ENCODE results near the gene CCS. TPM values are rescaled to one million over a fixed set of nuclear protein-coding genes. Genes with fewer than 3 reads are reported as not detected.

Gene CCS
- total and polyA plus RNA-seq, 2 donors (not counting 1 experiment from before 2014, with no cell fraction given): 22.5 to 42.4 TPM

- Histone ChIP-seq H4K20me1 (ENCODE audit: control insufficient read depth, extremely low read depth, insufficient read depth, low read length) (no peaks in the 10 kb centered on the region), H3K9ac (ENCODE audit: insufficient read depth, low read length) (no peak overlapping the region), H3K27ac (ENCODE audit: insufficient read depth, low read length) (no peak overlapping the region), H3K79me2 (ENCODE audit: control insufficient read depth, insufficient read depth, low read length) (peaks cover 47% of the 10 kb centered on the region), H3K4me2 (ENCODE audit: extremely low read depth, insufficient read depth, low read length) (no peak overlapping the region), H3K27me3 (ENCODE audit: control insufficient read depth, insufficient read depth, low read length) (no peaks in the 10 kb centered on the region), H3K4me3 (replicated peaks in 1 of 4; ENCODE audit: control extremely low read depth in 1 of 4, insufficient read depth in 1 of 4, low read depth in 3 of 4, low read length in 4 of 4) (no peak overlapping the region), H2AFZ (ENCODE audit: low read length) (no peak overlapping the region), H3K4me1 (ENCODE audit: control insufficient read depth, extremely low read depth, insufficient read depth, low read length) (no peaks in the 10 kb centered on the region), H3K36me3 (ENCODE audit: control insufficient read depth, insufficient read depth, low read length) (peaks cover 15% of the 10 kb centered on the region), H3K9me3 (ENCODE audit: control insufficient read depth, insufficient read depth, low read depth, low read length) (no peaks in the 10 kb centered on the region)
- no peak for TF ChIP-seq EZH2 (IDR thresholded peaks at IDR 0.05; ENCODE audit: low read length, missing control alignments)
- no peak for TF ChIP-seq CTCF (conservative IDR thresholded peaks at IDR 0.05 in 1 of 2, IDR thresholded peaks at IDR 0.05 in 1 of 2; ENCODE audit: low read depth in 1 of 2, low read length in 2 of 2)
- peak in 1 of 2 donors; percentile 47 for DNase-seq (ENCODE audit: low read depth in 2 of 2)
These were observed 58.0 kb downstream of the CCS start for GRCh38 chr11:66651016-66651415.

- no peaks in the 10 kb centered on the region for H4K20me1 ChIP-seq (ENCODE audit: control insufficient read depth, extremely low read depth, insufficient read depth, low read length)
- no peak overlapping the region for H3K9ac ChIP-seq (ENCODE audit: insufficient read depth, low read length)
- H3K4me3 ChIP-seq (replicated peaks in 1 of 4; ENCODE audit: control extremely low read depth in 1 of 4, insufficient read depth in 1 of 4, low read depth in 3 of 4, low read length in 4 of 4): no peak overlapping the region
- DNase-seq (ENCODE audit: low read depth in 2 of 2): no peak
- no peaks in the 10 kb centered on the region for H3K27me3 ChIP-seq (ENCODE audit: control insufficient read depth, insufficient read depth, low read length)
- no peaks in the 10 kb centered on the region for H3K4me1 ChIP-seq (ENCODE audit: control insufficient read depth, extremely low read depth, insufficient read depth, low read length)
- H3K79me2 ChIP-seq (ENCODE audit: control insufficient read depth, insufficient read depth, low read length): peaks cover 30% of the 10 kb centered on the region
- H3K27ac ChIP-seq (ENCODE audit: insufficient read depth, low read length): no peak overlapping the region
- H2AFZ ChIP-seq (ENCODE audit: low read length): no peak overlapping the region
- no peak overlapping the region for H3K4me2 ChIP-seq (ENCODE audit: extremely low read depth, insufficient read depth, low read length)
- TF ChIP-seq CTCF (conservative IDR thresholded peaks at IDR 0.05 in 1 of 2, IDR thresholded peaks at IDR 0.05 in 1 of 2; ENCODE audit: low read depth in 1 of 2, low read length in 2 of 2) (no peak), EZH2 (IDR thresholded peaks at IDR 0.05; ENCODE audit: low read length, missing control alignments) (no peak)
- H3K36me3 ChIP-seq (ENCODE audit: control insufficient read depth, insufficient read depth, low read length): peaks cover 5% of the 10 kb centered on the region
- no peaks in the 10 kb centered on the region for H3K9me3 ChIP-seq (ENCODE audit: control insufficient read depth, insufficient read depth, low read depth, low read length)
These were observed 59.7 kb downstream of the CCS start for GRCh38 chr11:66652651-66653050.

- no peaks in the 10 kb centered on the region for H3K27me3 ChIP-seq (ENCODE audit: control insufficient read depth, insufficient read depth, low read length)
- H3K36me3 ChIP-seq (ENCODE audit: control insufficient read depth, insufficient read depth, low read length): peaks cover 5% of the 10 kb centered on the region
- H3K79me2 ChIP-seq (ENCODE audit: control insufficient read depth, insufficient read depth, low read length): peaks cover 28% of the 10 kb centered on the region
- no peaks in the 10 kb centered on the region for H3K4me1 ChIP-seq (ENCODE audit: control insufficient read depth, extremely low read depth, insufficient read depth, low read length)
- DNase-seq (ENCODE audit: low read depth in 2 of 2): peak in 1 of 2 donors; percentile 57
- H3K9ac ChIP-seq (ENCODE audit: insufficient read depth, low read length): no peak overlapping the region
- H3K4me3 ChIP-seq (replicated peaks in 1 of 4; ENCODE audit: control extremely low read depth in 1 of 4, insufficient read depth in 1 of 4, low read depth in 3 of 4, low read length in 4 of 4): no peak overlapping the region
- H2AFZ ChIP-seq (ENCODE audit: low read length): no peak overlapping the region
- H3K27ac ChIP-seq (ENCODE audit: insufficient read depth, low read length): no peak overlapping the region
- TF ChIP-seq EZH2 (IDR thresholded peaks at IDR 0.05; ENCODE audit: low read length, missing control alignments) (no peak), CTCF (conservative IDR thresholded peaks at IDR 0.05 in 1 of 2, IDR thresholded peaks at IDR 0.05 in 1 of 2; ENCODE audit: low read depth in 1 of 2, low read length in 2 of 2) (no peak)
- H4K20me1 ChIP-seq (ENCODE audit: control insufficient read depth, extremely low read depth, insufficient read depth, low read length): no peaks in the 10 kb centered on the region
- no peak overlapping the region for H3K4me2 ChIP-seq (ENCODE audit: extremely low read depth, insufficient read depth, low read length)
- no peaks in the 10 kb centered on the region for H3K9me3 ChIP-seq (ENCODE audit: control insufficient read depth, insufficient read depth, low read depth, low read length)
These were observed 60.1 kb downstream of the CCS start for GRCh38 chr11:66653123-66653522.

Other genes starting within 250 kb of the CCS start
- gene BRMS1, start 248.1 kb upstream of the CCS start, total RNA-seq: 43.9 and 50.6 TPM in 2 replicates
- 25.7 and 41.6 TPM in 2 replicates for gene BRMS1, start 248.1 kb upstream of the CCS start, polyA plus RNA-seq
- gene B4GAT1, start 245.6 kb upstream of the CCS start, total RNA-seq: 34.7 and 48.9 TPM in 2 replicates
- gene B4GAT1, start 245.6 kb upstream of the CCS start, polyA plus RNA-seq: 13.1 and 15.7 TPM in 2 replicates
- under 0.01 and 0.17 TPM in 2 replicates for gene SLC29A2, start 221.4 kb upstream of the CCS start, total RNA-seq
- gene SLC29A2, start 221.4 kb upstream of the CCS start, polyA plus RNA-seq: 0.15 and 1.7 TPM in 2 replicates
- not detected in 2 replicates for gene NPAS4, start 172.2 kb upstream of the CCS start, total RNA-seq
- 0.08 and 0.16 TPM in 2 replicates for gene NPAS4, start 172.2 kb upstream of the CCS start, polyA plus RNA-seq
- 32.7 and 39.3 TPM in 2 replicates for gene MRPL11, start 154.3 kb upstream of the CCS start, total RNA-seq
- 35.7 and 55.9 TPM in 2 replicates for gene MRPL11, start 154.3 kb upstream of the CCS start, polyA plus RNA-seq
- gene PELI3, start 126.3 kb upstream of the CCS start, total RNA-seq: 16.2 and 20.3 TPM in 2 replicates
- gene PELI3, start 126.3 kb upstream of the CCS start, polyA plus RNA-seq: 5.0 and 5.1 TPM in 2 replicates
- 28.2 and 39.6 TPM in 2 replicates for gene DPP3, start 112.8 kb upstream of the CCS start, total RNA-seq
- gene DPP3, start 112.8 kb upstream of the CCS start, polyA plus RNA-seq: 33.6 and 42.1 TPM in 2 replicates
- gene BBS1, start 82.5 kb upstream of the CCS start, total RNA-seq: 20.3 and 20.5 TPM in 2 replicates
- 11.6 and 16.5 TPM in 2 replicates for gene BBS1, start 82.5 kb upstream of the CCS start, polyA plus RNA-seq
- gene ZDHHC24, start 47.1 kb upstream of the CCS start, total RNA-seq: 8.7 and 11.6 TPM in 2 replicates
- 5.1 and 6.0 TPM in 2 replicates for gene ZDHHC24, start 47.1 kb upstream of the CCS start, polyA plus RNA-seq
- gene ACTN3, start 46.3 kb upstream of the CCS start, total RNA-seq: under 0.01 TPM in 1 of 2 replicates, not detected in the other
- 0.02 TPM in 1 of 2 replicates, not detected in the other for gene ACTN3, start 46.3 kb upstream of the CCS start, polyA plus RNA-seq
- 26.6 and 55.0 TPM in 2 replicates for gene CTSF, start 24.6 kb upstream of the CCS start, total RNA-seq
- 8.6 and 17.1 TPM in 2 replicates for gene CTSF, start 24.6 kb upstream of the CCS start, polyA plus RNA-seq
- gene CCDC87, start 122 bp upstream of the CCS start, total RNA-seq: 0.26 and 0.33 TPM in 2 replicates
- 0.11 and 0.15 TPM in 2 replicates for gene CCDC87, start 122 bp upstream of the CCS start, polyA plus RNA-seq
- gene RBM14, start 23.4 kb downstream of the CCS start, total RNA-seq: 14.1 and 27.6 TPM in 2 replicates
- 13.2 and 25.4 TPM in 2 replicates for gene RBM14, start 23.4 kb downstream of the CCS start, polyA plus RNA-seq
- 91.2 and 105 TPM in 2 replicates for gene RBM4, start 45.5 kb downstream of the CCS start, total RNA-seq
- 161 and 193 TPM in 2 replicates for gene RBM4, start 45.5 kb downstream of the CCS start, polyA plus RNA-seq
- 28.0 and 28.4 TPM in 2 replicates for gene RBM4B, start 84.7 kb downstream of the CCS start, total RNA-seq
- gene RBM4B, start 84.7 kb downstream of the CCS start, polyA plus RNA-seq: 24.6 and 27.8 TPM in 2 replicates
- gene SPTBN2, start 136.0 kb downstream of the CCS start, total RNA-seq: 0.51 and 0.99 TPM in 2 replicates
- 0.09 and 0.53 TPM in 2 replicates for gene SPTBN2, start 136.0 kb downstream of the CCS start, polyA plus RNA-seq